Measurements from ENCODE around the gene ATXN7L1.

DNA sequence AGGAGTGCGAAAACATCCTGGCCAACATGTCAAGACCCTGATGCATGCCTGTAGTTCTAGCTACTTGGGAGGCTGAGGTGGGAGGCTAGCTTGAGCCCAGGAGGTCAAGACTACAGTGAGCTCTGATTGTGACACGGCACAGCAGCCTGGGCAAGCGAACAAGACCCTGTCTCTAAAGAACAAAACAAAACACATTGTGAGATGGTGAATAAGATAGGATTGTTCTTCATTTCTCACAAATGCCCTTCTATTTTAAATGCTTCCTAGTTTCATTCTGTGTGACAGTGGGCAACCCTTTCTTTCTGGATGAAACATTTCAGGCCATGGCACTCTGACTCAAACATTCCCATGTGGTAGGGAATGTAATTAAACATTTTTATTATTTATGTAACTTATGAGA, 308.6 kb downstream of the ATXN7L1 start:
- no peak for TF ChIP-seq TCF7 (CRISPR knock-in tag; IDR thresholded peaks at IDR 0.05; ENCODE audit: low read depth)
- TF ChIP-seq, protein P1, sequence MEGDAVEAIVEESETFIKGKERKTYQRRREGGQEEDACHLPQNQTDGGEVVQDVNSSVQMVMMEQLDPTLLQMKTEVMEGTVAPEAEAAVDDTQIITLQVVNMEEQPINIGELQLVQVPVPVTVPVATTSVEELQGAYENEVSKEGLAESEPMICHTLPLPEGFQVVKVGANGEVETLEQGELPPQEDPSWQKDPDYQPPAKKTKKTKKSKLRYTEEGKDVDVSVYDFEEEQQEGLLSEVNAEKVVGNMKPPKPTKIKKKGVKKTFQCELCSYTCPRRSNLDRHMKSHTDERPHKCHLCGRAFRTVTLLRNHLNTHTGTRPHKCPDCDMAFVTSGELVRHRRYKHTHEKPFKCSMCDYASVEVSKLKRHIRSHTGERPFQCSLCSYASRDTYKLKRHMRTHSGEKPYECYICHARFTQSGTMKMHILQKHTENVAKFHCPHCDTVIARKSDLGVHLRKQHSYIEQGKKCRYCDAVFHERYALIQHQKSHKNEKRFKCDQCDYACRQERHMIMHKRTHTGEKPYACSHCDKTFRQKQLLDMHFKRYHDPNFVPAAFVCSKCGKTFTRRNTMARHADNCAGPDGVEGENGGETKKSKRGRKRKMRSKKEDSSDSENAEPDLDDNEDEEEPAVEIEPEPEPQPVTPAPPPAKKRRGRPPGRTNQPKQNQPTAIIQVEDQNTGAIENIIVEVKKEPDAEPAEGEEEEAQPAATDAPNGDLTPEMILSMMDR (IDR thresholded peaks at IDR 0.05): no peak
